Measurements from ENCODE around the gene SHFL.

Gene SHFL

GRCh38 chr19:10091895-10092641, 6.0 kb downstream of the SHFL start:
- no peak overlapping the region for H3K4me3 ChIP-seq (ENCODE audit: control insufficient read depth, low read depth, low read length)
- DNase-seq (ENCODE audit: low read depth), result no peak
- no peak for TF ChIP-seq CTCF (IDR thresholded peaks at IDR 0.05; ENCODE audit: control insufficient read depth, insufficient read depth, low read depth, low read length, missing control alignments)

GRCh38 chr19:10092648-10093294, 6.7 kb downstream of the SHFL start:
- no peak for DNase-seq (ENCODE audit: low read depth)
- no peak for TF ChIP-seq CTCF (IDR thresholded peaks at IDR 0.05; ENCODE audit: control insufficient read depth, insufficient read depth, low read depth, low read length, missing control alignments)
- no peak overlapping the region for H3K4me3 ChIP-seq (ENCODE audit: control insufficient read depth, low read depth, low read length)

- DNase-seq (ENCODE audit: low read depth), result no peak
- TF ChIP-seq CTCF (IDR thresholded peaks at IDR 0.05; ENCODE audit: control insufficient read depth, insufficient read depth, low read depth, low read length, missing control alignments), result no peak
Measured at GRCh38 chr19:10093295-10094186, 7.4 kb downstream of the SHFL start.

GRCh38 chr19:10095622-10095947, 9.5 kb downstream of the SHFL start:
- DNase-seq (ENCODE audit: low read depth), result no peak
- H3K4me3 ChIP-seq (ENCODE audit: control insufficient read depth, low read depth, low read length), result peak overlapping the region; percentile 34
- TF ChIP-seq CTCF (IDR thresholded peaks at IDR 0.05; ENCODE audit: control insufficient read depth, insufficient read depth, low read depth, low read length, missing control alignments), result no peak

More at GRCh38 chr19:10093295-10094186, 7.4 kb downstream of the SHFL start:
- H3K4me3 ChIP-seq (ENCODE audit: control insufficient read depth, low read depth, low read length), result no peak overlapping the region

- TF ChIP-seq CTCF (IDR thresholded peaks at IDR 0.05; ENCODE audit: control insufficient read depth, insufficient read depth, low read depth, low read length, missing control alignments), result no peak
- peak overlapping the region; percentile 34 for H3K4me3 ChIP-seq (ENCODE audit: control insufficient read depth, low read depth, low read length)
- DNase-seq (ENCODE audit: low read depth), result peak; percentile 50
Measured at GRCh38 chr19:10095948-10096614, 10.0 kb downstream of the SHFL start.

GRCh38 chr19:10096615-10096963, 10.5 kb downstream of the SHFL start:
- no peak for TF ChIP-seq CTCF (IDR thresholded peaks at IDR 0.05; ENCODE audit: control insufficient read depth, insufficient read depth, low read depth, low read length, missing control alignments)
- H3K4me3 ChIP-seq (ENCODE audit: control insufficient read depth, low read depth, low read length), result peak overlapping the region; percentile 30
- no peak for DNase-seq (ENCODE audit: low read depth)
